Measurements from ENCODE around the gene RGS7BP. TPM values are rescaled to one million over a fixed set of nuclear protein-coding genes. Genes with fewer than 3 reads are reported as not detected.
A peak's percentile ranks its signal among the peaks of the same experiment; 100 is the strongest.

The RGS7BP gene
- total and polyA plus RNA-seq, 2 of the 13 experiments (the other 11 are each of a cell fraction or from before 2014, with no cell fraction given) = not detected

GRCh38 chr5:64612344-64612961 lies 106.6 kb downstream of the RGS7BP start:
- ATAC-seq = peak; percentile 75
- intact Hi-C loops (cut with micrococcal nuclease; ENCODE audit: unreplicated experiment) = loop anchor here (1.0 to 10.0 kb wide), 4 partner anchors 228 to 1208 kb away; no protein-coding TSS in a partner anchor
- H3K36me3 ChIP-seq (replicated peaks in 1 of 2; ENCODE audit: control insufficient read depth in 1 of 2, insufficient read depth in 2 of 2, low read length in 2 of 2) = no peaks in the 10 kb centered on the region
- no peaks in the 10 kb centered on the region for H3K9me3 ChIP-seq (ENCODE audit: low read length)
- H3K79me2 ChIP-seq (ENCODE audit: insufficient read depth, low read length) = no peaks in the 10 kb centered on the region
- ChIA-PET CTCF (ENCODE audit: low intra/inter-chr PET ratio, low total read pairs) (interaction anchor here (0.7 to 2.7 kb wide), 4 partner anchors 228 to 538 kb away, joined by 4 to 23 read pairs (median 10); no protein-coding TSS in a partner anchor), POLR2A (no interaction called here)
- H3K27ac ChIP-seq (ENCODE audit: extremely low read length, insufficient read depth, low read length) = no peak overlapping the region
- H4K20me1 ChIP-seq (ENCODE audit: insufficient read depth, low read length) = no peaks in the 10 kb centered on the region
- in situ Hi-C loops (cut with HindIII; ENCODE audit: extremely low pct_ligation_motif_present, low pct_unique_long_range_greater_than_20kb) = loop anchor here (5.0 kb wide), 2 partner anchors 230 to 385 kb away; no protein-coding TSS in a partner anchor
- no peak overlapping the region for H3K9ac ChIP-seq (ENCODE audit: insufficient read depth, low read depth, low read length)
- no TSS peak for BruUV-seq (replicated peaks)
- 0 out of 5 replicates have a peak, but pooled peaks cover 0 to 4% of the 10 kb centered on the region in 2 experiments for H3K27me3 ChIP-seq (ENCODE audit: control insufficient read depth in 1 of 2, insufficient read depth in 2 of 2, low read length in 2 of 2)
- TF ChIP-seq MXI1 (IDR thresholded peaks at IDR 0.05; ENCODE audit: borderline replicate concordance, low read depth, low read length) (no peak), CREM (IDR thresholded peaks at IDR 0.05) (no peak), CREM (CRISPR knock-in tag; IDR thresholded peaks at IDR 0.05) (no peak), ZSCAN31 (CRISPR knock-in tag; IDR thresholded peaks at IDR 0.05; ENCODE audit: low read depth) (no peak), CTCF (CRISPR knock-in tag; IDR thresholded peaks at IDR 0.05) (peak; percentile 79), SMC3 (IDR thresholded peaks at IDR 0.05; ENCODE audit: low read length) (peak; percentile 59), NR2F1 (CRISPR knock-in tag; IDR thresholded peaks at IDR 0.05) (no peak), ZNF800 (CRISPR knock-in tag; IDR thresholded peaks at IDR 0.05) (no peak), STAG1 (CRISPR knock-in tag; IDR thresholded peaks at IDR 0.05) (peak; percentile 88), HNF1A (IDR thresholded peaks at IDR 0.05; ENCODE audit: low read depth) (no peak), HNF1A (CRISPR knock-in tag; IDR thresholded peaks at IDR 0.05; ENCODE audit: borderline replicate concordance) (no peak), RAD21 (CRISPR knock-in tag; IDR thresholded peaks at IDR 0.05) (peak; percentile 33; the same call in 1 of the 2 replicates), ZNF589 (CRISPR knock-in tag; conservative IDR thresholded peaks at IDR 0.05) (no peak), KLF11 (CRISPR knock-in tag; IDR thresholded peaks at IDR 0.05) (no peak), THYN1 (CRISPR knock-in tag; IDR thresholded peaks at IDR 0.05; ENCODE audit: borderline replicate concordance, low read depth) (no peak), ZNF414 (CRISPR knock-in tag; IDR thresholded peaks at IDR 0.05) (no peak)
- peak; percentile 39 for DNase-seq (ENCODE audit: low spot score)
- peak; percentile 85 for FAIRE-seq
- H2AFZ ChIP-seq (ENCODE audit: low read length) = no peak overlapping the region
- H3K4me1 ChIP-seq (ENCODE audit: insufficient read depth, low read length) = no peaks in the 10 kb centered on the region
- H3K4me3 ChIP-seq (replicated peaks in 1 of 3; ENCODE audit: insufficient read depth in 1 of 3, low read depth in 2 of 3, low read length in 3 of 3) = no peak overlapping the region
- H3K4me2 ChIP-seq (ENCODE audit: low read depth, low read length) = no peak overlapping the region
- 2% methylated on average over 5 of the region's 5 CpGs for WGBS (ENCODE audit: low lambda C conversion rate)
